Neural cell (in vitro differentiated cells): ENCODE data around the gene CLEC4F. TPM values are rescaled to one million over a fixed set of nuclear protein-coding genes. Genes with fewer than 3 reads are reported as not detected.

ENCODE experiments used
- H2AFZ ChIP-seq: fragments of 200-600, 300-800 bp; sonication (generic), shearing (Covaris generic); 2 replicates; pipeline ENCODE4 v1.6.0; 2014; ENCODE audit warnings: low read depth, mild to moderate bottlenecking, antibody characterized with exemption, low read length, moderate library complexity
- H3F3A ChIP-seq: fragments of 200-600 bp; shearing (Covaris generic); 2 replicates; pipeline ENCODE4 v1.6.1; 2016; ENCODE audit warnings: mild to moderate bottlenecking, moderate library complexity, mixed read lengths, antibody characterized with exemption, low read length; ENCODE audit not compliant: insufficient read depth, poor library complexity, severe bottlenecking
- H3K27ac ChIP-seq: fragments of 200-600, 300-800 bp; sonication (generic), shearing (Covaris generic); 2 replicates; pipeline ENCODE4 v1.5.1; 2014; ENCODE audit warnings: mild to moderate bottlenecking, low read length, moderate library complexity
- H3K27me3 ChIP-seq: fragments of 300-800, 200-600 bp; sonication (generic), shearing (Covaris generic); 2 replicates; pipeline ENCODE4 v1.6.0; 2014; ENCODE audit warnings: mild to moderate bottlenecking, low read depth, low read length, moderate library complexity; ENCODE audit not compliant: insufficient read depth
- H3K36me3 ChIP-seq: fragments of 300-800, 200-600 bp; sonication (generic), shearing (Covaris generic); 2 replicates; pipeline ENCODE4 v1.5.1; 2014; ENCODE audit warnings: mild to moderate bottlenecking, antibody characterized with exemption, low read length, moderate library complexity; ENCODE audit not compliant: insufficient read depth
- H3K4me2 ChIP-seq: fragments of 300-800, 200-600 bp; sonication (generic), shearing (Covaris generic); 2 replicates; pipeline ENCODE4 v1.6.0; 2014; ENCODE audit warnings: mild to moderate bottlenecking, low read length
- H3K4me3 ChIP-seq: fragments of 300-800, 200-600 bp; sonication (generic), shearing (Covaris generic); 2 replicates; pipeline ENCODE4 v1.5.1; 2014; ENCODE audit warnings: mild to moderate bottlenecking, low read length, moderate library complexity
- H3K79me2 ChIP-seq: fragments of 200-600 bp; shearing (Covaris generic); replicated peaks from 2 replicates; pipeline ENCODE4 v1.6.0; 2014; ENCODE audit warnings: mild to moderate bottlenecking, low read length, moderate library complexity; ENCODE audit not compliant: insufficient read depth
- H3K9ac ChIP-seq: fragments of 300-800, 200-600 bp; sonication (generic), shearing (Covaris generic); 2 replicates; pipeline ENCODE4 v1.6.1; 2016; ENCODE audit warnings: mild to moderate bottlenecking, low read length, mixed read lengths
- H3K9me2 ChIP-seq: fragments of 200-600 bp; shearing (Covaris generic); 2 replicates; pipeline ENCODE4 v1.6.1; 2016; ENCODE audit warnings: mild to moderate bottlenecking, low read length, mixed read lengths; ENCODE audit not compliant: insufficient read depth
- H3K9me3 ChIP-seq: fragments of 200-600, 300-800 bp; sonication (generic), shearing (Covaris generic); 2 replicates; pipeline ENCODE4 v1.6.1; 2016; ENCODE audit warnings: mild to moderate bottlenecking, mixed run types, low read length, moderate library complexity, mixed read lengths
- H4K20me1 ChIP-seq: fragments of 200-600 bp; shearing (Covaris generic); 2 replicates; pipeline ENCODE4 v1.6.1; 2016; ENCODE audit warnings: mild to moderate bottlenecking, mixed run types; ENCODE audit not compliant: insufficient read depth
- EP300 ChIP-seq: fragments of 450-650 bp; conservative IDR thresholded peaks from 2 replicates; pipeline ENCODE4 v1.6.1; 2014; ENCODE audit warnings: antibody characterized with exemption, mild to moderate bottlenecking, moderate library complexity; ENCODE audit not compliant: poor library complexity, severe bottlenecking
- EZH2 ChIP-seq: fragments of 200-600, 300-800 bp; shearing (Covaris generic), sonication (generic); IDR thresholded peaks from 2 replicates; pipeline ENCODE4 v1.6.1; 2014; ENCODE audit warnings: antibody characterized with exemption, low read length, borderline replicate concordance, mild to moderate bottlenecking; ENCODE audit not compliant: insufficient read depth, poor library complexity, severe bottlenecking
- MXI1 ChIP-seq: fragments of 450-650 bp; conservative IDR thresholded peaks from 2 replicates; pipeline ENCODE4 v1.6.1; 2014; ENCODE audit warnings: antibody characterized with exemption, mild to moderate bottlenecking; ENCODE audit not compliant: poor library complexity, severe bottlenecking
- POLR2AphosphoS5 ChIP-seq: IDR thresholded peaks from 2 replicates; pipeline ENCODE4 v1.6.1; 2012
- RAD21 ChIP-seq: fragments of 450-650 bp; conservative IDR thresholded peaks from 2 replicates; pipeline ENCODE4 v1.6.1; 2014; ENCODE audit warnings: antibody characterized with exemption, mild to moderate bottlenecking, moderate library complexity
- SMC3 ChIP-seq: fragments of 450-650 bp; conservative IDR thresholded peaks from 2 replicates; pipeline ENCODE4 v1.6.1; 2014; ENCODE audit warnings: antibody characterized with exemption, mild to moderate bottlenecking, moderate library complexity; ENCODE audit not compliant: poor library complexity
- TAF1 ChIP-seq: IDR thresholded peaks from 2 replicates; pipeline ENCODE4 v1.6.1; 2012; ENCODE audit warnings: low read depth
- polyA minus RNA-seq: library from RNA; depleted of rRNA, polyadenylated mRNA; stranded (reverse); fragments of >200 nt; gene quantifications from 2 replicates; pipeline ENCODE4 v1.2.3, GENCODE V29; 2014
- polyA plus RNA-seq: library from polyadenylated mRNA; depleted of rRNA; stranded (reverse); fragments of >200 nt; gene quantifications from 2 replicates; pipeline ENCODE4 v1.2.3, GENCODE V29; 2014
- TF ChIP-seq, protein P1 (sequence below): IDR thresholded peaks from 2 replicates; pipeline ENCODE4 v1.6.1; 2012; ENCODE audit warnings: borderline replicate concordance
- TF ChIP-seq, protein P2 (sequence below): fragments of 450-650 bp; IDR thresholded peaks from 2 replicates; pipeline ENCODE4 v1.5.1; 2014; ENCODE audit warnings: antibody characterized with exemption, mild to moderate bottlenecking, moderate library complexity; ENCODE audit not compliant: poor library complexity, severe bottlenecking

Gene CLEC4F, protein sequence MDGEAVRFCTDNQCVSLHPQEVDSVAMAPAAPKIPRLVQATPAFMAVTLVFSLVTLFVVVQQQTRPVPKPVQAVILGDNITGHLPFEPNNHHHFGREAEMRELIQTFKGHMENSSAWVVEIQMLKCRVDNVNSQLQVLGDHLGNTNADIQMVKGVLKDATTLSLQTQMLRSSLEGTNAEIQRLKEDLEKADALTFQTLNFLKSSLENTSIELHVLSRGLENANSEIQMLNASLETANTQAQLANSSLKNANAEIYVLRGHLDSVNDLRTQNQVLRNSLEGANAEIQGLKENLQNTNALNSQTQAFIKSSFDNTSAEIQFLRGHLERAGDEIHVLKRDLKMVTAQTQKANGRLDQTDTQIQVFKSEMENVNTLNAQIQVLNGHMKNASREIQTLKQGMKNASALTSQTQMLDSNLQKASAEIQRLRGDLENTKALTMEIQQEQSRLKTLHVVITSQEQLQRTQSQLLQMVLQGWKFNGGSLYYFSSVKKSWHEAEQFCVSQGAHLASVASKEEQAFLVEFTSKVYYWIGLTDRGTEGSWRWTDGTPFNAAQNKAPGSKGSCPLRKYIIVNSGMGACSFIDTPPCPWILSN
- polyA plus RNA-seq (not detected in 2 replicates), polyA minus RNA-seq (not detected in 2 replicates)

DNA sequence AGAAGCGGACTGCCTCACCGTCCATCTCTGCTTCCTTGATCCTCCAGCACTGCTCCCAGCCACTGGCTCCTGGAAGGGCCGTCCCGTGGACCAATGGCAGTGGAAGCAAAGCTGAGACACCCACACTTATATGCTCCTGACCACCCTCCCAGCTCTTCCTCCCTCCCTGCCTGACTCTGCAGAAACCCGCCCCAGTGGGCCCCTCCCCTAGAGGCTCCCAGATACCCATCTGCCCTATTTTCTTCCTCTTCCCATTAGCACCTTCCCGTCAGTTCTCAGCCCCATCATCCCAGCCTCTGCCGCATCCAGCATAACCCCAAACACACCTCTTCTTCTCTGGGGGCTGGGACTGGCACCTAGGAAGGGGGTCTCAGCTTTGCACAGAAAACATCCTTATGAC lies at the start of gene CLEC4F:
Gene CLEC4F (minus strand): TSS at position 101 of the 400 bp plus-strand sequence. CDS start 76 bp downstream, at position 25.
- H3K9me3 ChIP-seq = no peaks in the 10 kb centered on the region
- H4K20me1 ChIP-seq = no peaks in the 10 kb centered on the region
- TF ChIP-seq SMC3 (no peak), POLR2AphosphoS5 (no peak), TAF1 (no peak), EZH2 (no peak), MXI1 (no peak), EP300 (no peak), RAD21 (no peak)
- TF ChIP-seq, protein P1, sequence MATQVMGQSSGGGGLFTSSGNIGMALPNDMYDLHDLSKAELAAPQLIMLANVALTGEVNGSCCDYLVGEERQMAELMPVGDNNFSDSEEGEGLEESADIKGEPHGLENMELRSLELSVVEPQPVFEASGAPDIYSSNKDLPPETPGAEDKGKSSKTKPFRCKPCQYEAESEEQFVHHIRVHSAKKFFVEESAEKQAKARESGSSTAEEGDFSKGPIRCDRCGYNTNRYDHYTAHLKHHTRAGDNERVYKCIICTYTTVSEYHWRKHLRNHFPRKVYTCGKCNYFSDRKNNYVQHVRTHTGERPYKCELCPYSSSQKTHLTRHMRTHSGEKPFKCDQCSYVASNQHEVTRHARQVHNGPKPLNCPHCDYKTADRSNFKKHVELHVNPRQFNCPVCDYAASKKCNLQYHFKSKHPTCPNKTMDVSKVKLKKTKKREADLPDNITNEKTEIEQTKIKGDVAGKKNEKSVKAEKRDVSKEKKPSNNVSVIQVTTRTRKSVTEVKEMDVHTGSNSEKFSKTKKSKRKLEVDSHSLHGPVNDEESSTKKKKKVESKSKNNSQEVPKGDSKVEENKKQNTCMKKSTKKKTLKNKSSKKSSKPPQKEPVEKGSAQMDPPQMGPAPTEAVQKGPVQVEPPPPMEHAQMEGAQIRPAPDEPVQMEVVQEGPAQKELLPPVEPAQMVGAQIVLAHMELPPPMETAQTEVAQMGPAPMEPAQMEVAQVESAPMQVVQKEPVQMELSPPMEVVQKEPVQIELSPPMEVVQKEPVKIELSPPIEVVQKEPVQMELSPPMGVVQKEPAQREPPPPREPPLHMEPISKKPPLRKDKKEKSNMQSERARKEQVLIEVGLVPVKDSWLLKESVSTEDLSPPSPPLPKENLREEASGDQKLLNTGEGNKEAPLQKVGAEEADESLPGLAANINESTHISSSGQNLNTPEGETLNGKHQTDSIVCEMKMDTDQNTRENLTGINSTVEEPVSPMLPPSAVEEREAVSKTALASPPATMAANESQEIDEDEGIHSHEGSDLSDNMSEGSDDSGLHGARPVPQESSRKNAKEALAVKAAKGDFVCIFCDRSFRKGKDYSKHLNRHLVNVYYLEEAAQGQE = no peak
- TF ChIP-seq, protein P2, sequence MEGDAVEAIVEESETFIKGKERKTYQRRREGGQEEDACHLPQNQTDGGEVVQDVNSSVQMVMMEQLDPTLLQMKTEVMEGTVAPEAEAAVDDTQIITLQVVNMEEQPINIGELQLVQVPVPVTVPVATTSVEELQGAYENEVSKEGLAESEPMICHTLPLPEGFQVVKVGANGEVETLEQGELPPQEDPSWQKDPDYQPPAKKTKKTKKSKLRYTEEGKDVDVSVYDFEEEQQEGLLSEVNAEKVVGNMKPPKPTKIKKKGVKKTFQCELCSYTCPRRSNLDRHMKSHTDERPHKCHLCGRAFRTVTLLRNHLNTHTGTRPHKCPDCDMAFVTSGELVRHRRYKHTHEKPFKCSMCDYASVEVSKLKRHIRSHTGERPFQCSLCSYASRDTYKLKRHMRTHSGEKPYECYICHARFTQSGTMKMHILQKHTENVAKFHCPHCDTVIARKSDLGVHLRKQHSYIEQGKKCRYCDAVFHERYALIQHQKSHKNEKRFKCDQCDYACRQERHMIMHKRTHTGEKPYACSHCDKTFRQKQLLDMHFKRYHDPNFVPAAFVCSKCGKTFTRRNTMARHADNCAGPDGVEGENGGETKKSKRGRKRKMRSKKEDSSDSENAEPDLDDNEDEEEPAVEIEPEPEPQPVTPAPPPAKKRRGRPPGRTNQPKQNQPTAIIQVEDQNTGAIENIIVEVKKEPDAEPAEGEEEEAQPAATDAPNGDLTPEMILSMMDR = no peak
- no peaks in the 10 kb centered on the region for H3K36me3 ChIP-seq
- no peak within 1 kb of the TSS for H3K4me3 ChIP-seq
- no peaks in the 10 kb centered on the region for H3K79me2 ChIP-seq
- H2AFZ ChIP-seq = no peak within 1 kb of the TSS
- H3K4me2 ChIP-seq = no peak within 1 kb of the TSS
- no peaks in the 10 kb centered on the region for H3K9me2 ChIP-seq
- no peaks in the 10 kb centered on the region for H3K27me3 ChIP-seq
- H3K9ac ChIP-seq = no peak within 1 kb of the TSS
- H3F3A ChIP-seq = no peaks in the 10 kb centered on the region
- H3K27ac ChIP-seq = no peak within 1 kb of the TSS

DNA sequence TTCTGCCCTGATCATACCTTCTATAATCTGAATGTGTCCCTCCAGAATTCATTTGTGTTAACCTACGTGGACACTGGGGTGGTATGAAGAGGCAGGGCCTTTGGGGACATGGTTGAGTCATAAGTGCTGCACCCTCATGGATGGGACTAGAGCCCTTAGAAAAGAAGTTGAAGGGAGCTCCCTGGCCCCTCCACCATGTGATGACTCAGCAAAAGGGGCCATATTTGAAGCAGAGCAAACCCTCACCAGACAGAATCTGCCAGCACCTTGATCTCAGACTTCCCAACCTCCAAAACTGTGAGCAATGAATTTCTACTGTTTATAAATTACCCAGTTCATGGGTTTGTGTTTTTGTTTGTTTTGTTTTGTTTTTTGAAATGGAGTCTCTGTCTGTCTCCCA lies 48.6 kb upstream of the CLEC4F start:
- Histone ChIP-seq H3K9ac (no peak overlapping the region), H3K27me3 (peaks cover 36% of the 10 kb centered on the region), H2AFZ (no peak overlapping the region), H3K79me2 (no peaks in the 10 kb centered on the region), H3K9me2 (no peaks in the 10 kb centered on the region), H3K4me3 (no peak overlapping the region), H4K20me1 (no peaks in the 10 kb centered on the region), H3F3A (no peaks in the 10 kb centered on the region), H3K4me2 (no peak overlapping the region), H3K9me3 (no peaks in the 10 kb centered on the region), H3K36me3 (no peaks in the 10 kb centered on the region), H3K27ac (no peak overlapping the region)
- no peak for TF ChIP-seq POLR2AphosphoS5
- no peak for TF ChIP-seq RAD21
- TF ChIP-seq, protein P2 = no peak
- no peak for TF ChIP-seq TAF1
- TF ChIP-seq EZH2 = no peak
- no peak for TF ChIP-seq MXI1
- no peak for TF ChIP-seq EP300
- TF ChIP-seq, protein P1 = no peak
- TF ChIP-seq SMC3 = no peak
